NK-92 treated with Interleukin-12 subunit alpha and Interleukin-12 subunit beta, amount 100 ng/mL, for 24 hours (cell line): ENCODE results near the gene NEURL4.
A peak's percentile ranks its signal among the peaks of the same experiment; 100 is the strongest.
"Not testable (repeated sequence)": the region's sequence is repeated elsewhere in the genome, so short reads cannot be mapped to it uniquely, and the experiment has no call there.

Experiments
- DNase-seq: peaks from one replicate; lab custom pipeline; 2025; lab: John Stamatoyannopoulos, UW

NEURL4 gene

DNA sequence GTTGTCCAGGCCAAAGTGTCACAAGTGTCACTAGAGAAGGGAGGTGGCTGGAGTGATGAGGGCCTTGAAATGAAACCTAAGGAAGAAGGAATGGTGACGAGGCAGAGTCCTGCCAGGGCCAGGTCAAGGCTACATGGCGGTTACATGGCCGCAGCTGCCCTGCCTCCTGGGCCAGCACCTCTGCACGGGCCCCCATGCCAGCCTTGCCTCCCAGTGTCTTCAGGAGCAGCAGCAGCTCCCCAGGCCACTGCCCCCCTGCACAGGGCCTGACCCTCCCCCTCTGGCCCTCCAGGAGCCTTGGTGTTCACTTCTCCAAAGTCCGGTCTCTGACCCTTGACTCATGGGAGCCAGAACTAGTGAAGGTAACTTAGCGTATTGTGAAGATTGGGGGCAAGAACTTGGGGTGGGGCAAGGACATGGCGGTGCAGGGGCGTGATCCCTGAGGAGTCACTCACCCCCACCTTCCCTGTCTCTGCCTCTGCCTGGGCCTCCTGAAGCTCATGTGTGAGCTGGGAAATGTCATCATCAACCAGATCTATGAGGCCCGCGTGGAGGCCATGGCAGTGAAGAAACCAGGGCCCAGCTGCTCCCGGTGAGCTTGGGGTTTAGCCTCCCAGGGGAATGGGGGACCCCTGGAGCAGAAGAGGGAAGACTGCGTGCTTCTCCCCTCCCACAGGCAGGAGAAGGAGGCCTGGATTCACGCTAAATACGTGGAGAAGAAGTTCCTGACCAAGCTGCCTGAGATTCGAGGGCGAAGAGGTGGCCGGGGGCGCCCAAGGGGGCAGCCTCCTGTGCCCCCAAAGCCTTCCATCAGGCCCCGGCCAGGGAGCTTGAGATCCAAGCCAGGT, 18.7 kb upstream of the NEURL4 start:
- no peak for DNase-seq

DNA sequence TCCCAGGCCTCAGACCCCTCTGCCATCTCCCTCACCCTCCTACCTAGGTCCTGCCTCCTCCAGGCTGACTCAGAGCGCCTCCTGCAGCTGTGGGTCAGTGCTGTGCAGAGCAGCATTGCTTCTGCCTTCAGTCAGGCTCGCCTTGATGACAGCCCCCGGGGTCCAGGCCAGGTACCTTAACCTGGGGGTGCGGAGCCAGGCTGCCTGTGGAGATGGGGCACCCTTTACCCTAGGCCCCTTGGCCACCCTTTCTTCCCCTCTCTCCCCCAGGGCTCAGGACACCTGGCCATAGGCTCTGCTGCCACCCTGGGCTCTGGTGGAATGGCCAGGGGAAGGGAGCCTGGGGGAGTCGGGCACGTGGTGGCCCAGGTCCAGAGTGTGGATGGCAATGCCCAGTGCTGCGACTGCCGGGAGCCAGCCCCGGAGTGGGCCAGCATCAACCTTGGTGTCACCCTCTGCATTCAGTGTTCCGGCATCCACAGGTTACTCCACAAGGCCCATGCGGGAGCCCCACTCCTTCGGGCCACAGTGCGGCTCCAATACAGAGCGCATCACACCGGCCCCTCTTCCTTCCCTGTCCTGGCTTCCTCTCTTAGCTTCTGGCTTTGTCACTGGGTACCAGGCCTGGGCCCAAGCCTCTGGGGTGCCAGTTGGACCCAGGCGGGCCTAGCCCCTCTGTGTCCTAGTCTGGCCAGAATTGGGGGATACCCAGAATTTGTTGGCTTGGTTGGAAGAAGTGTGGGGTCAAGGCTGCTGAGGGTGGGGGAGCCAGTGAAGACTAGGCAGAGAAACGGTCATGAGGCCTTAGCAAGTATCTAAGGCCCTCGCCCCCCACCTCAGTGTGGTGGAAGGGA, 17.9 kb upstream of the NEURL4 start:
- no peak for DNase-seq

DNA sequence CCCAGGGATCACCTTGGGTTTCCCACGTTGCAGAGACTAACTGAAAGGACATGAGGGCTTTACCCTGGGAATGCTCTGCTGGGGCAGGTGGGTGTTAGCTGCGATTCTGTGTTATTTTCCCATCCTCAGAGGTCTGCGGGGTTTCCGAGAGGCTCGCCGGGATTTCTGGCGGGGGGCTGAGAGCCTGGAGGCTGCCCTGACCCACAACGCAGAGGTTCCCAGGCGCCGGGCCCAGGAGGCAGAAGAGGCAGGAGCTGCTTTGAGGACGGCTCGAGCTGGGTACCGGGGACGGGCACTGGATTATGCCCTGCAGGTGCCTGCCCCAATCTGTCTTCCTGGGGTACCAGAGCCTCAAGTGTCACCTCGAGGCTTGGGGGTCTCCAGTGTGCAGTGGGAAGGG, 14.1 kb upstream of the NEURL4 start:
- no peak for DNase-seq

DNA sequence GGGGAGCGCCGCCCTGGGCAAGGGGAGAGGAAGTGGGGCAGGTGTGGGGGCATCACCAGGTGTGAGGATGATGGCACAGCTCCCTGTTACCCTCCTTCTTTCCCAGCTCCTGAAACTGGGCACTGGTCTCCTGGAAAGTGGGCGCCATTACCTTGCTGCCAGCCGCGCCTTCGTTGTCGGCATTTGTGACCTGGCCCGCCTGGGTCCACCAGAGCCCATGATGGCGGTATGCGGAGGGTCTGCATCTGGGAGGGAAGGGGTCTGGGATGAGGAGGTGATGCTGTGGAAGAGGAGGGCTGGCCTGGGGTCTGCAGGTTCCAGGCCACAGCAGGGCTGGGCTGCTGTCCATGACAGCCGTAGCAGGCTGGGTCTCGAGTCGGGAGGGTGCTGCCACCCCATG, 12.7 kb upstream of the NEURL4 start:
- no peak for DNase-seq

DNA sequence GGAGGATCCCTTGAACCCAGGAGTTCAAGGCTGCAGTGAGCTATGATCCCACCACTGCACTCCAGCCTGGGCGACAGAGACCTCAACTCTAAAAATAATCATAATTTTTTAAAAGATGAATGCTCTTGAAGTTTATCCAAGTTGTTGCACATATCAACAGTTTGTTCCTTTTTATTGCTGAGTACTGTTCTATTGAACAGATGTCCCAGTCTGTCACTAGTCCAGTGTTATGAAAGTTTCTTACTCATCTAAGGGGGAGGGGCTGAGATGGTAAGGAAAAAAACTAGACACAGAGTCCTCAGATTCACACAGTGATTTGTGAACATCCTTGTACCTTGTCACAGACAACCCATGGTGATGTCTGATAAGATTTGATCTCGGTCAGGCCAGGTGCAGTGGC, 11.0 kb upstream of the NEURL4 start:
- no peak for DNase-seq

DNA sequence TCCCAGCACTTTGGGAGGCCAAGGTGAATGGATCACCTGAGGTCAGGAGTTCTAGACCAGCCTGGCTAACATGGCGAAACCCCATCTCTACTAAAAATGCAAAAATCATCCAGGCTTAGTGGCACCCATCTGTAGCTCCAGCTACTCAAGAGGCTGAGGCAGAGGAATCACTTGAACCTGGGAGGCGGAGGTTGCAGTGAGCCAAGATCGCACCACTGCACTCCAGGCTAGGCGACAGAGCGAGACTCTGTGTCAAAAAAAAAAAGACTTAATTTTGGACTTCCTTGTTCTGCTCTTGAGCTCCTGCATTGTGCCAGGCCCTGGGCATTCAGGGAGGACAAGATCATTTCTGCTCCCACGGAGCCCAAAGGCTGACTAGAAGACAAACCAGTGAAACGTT, 8.5 kb upstream of the NEURL4 start:
- DNase-seq: not testable (repeated sequence)

DNA sequence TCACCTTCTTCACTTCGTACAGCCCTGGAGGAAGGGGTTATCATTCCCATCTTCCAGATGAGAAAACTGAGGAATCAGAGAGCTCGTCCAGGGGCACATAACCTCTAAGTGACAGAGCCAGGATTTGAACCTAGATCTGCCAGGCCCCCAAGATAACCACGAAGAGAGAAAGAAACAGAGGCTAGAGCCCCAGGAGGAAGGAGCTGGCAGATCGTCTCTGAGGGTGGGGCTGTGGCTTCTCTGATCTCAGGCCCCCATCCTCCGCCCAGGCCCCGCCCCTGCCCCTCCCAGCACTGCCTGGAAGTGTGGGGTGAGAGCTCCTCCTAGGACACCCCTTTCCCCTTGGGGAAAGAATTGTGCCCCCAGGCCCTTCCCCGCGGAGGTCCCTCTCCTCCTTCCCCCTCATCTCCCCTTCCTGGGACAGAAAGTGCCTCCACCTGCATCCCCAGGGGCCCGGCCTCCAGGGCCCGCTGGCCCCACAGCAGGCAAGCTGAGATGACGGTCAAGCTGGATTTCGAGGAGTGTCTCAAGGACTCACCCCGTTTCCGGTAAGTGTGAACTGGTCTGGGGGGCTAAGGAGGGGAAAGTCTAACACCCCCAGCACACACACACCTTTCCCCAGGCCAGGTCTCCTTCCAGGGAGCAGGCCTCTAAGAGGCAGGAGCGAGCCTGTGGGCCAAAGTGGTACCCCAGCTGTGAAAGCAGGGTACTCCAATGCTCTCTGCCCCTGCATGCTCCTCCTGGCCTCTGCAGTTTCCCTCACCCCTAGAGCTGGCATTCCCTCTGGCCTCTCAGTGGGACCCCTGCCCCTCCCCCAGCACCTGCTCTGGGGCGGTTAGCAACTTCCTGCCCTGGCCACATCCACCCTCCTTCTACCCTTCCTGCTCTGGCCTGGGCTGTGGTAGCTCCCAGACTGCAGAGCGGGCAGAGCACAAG, 7.4 kb upstream of the NEURL4 start, which contains the start of gene ACAP1:
TSS of gene ACAP1 (plus strand) at position 290 of the 936 bp plus-strand sequence. CDS start at position 496, 206 bp downstream.
- peak; percentile 46 for DNase-seq

DNA sequence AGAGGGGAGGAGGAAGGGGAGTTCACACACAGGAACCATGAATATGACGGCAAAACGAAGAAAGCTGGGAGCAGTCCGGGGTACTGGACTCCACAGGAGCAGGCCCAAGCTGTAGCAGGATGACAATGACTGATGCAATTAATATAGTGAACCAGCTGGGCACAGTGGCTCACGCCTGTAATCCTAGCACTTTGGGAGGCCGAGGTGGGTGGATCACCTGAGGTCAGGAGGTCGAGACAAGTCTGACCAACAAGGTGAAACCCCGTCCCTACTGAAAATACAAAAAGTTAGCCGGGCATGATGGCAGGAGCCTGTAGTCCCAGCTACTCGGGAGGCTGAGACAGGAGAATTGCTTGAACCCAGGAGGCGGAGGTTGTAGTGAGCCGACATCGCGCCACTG, 6.6 kb upstream of the NEURL4 start:
- not testable (repeated sequence) for DNase-seq

DNA sequence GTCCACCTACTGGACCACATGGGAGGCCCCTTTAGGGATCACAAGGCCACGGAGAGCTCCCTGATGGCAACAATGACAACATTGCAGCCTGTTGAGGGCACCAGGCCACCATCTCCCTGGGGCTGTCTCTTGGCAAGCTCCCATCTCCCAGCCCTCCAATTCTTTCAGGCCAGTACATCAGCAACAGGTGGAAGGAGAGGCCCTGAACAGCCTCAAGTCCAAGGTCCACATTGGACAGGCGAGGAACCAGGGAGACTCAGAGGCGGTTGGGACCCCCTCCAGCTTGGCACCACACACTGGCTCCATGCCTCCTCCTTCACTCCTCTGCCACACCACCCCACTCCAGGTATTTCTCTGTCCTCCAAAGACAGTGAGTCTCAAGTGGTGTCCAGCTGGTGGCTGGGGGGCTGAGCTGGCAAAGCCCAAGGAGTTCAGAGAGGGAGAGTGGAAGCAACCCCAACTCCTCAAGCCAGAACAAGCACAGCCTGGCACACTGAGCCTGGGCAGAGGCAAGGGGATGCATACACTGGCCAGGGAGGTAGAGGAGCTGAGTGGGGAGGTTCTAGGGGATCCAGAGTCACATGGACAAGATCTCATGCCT, 5.9 kb upstream of the NEURL4 start:
- no peak for DNase-seq

DNA sequence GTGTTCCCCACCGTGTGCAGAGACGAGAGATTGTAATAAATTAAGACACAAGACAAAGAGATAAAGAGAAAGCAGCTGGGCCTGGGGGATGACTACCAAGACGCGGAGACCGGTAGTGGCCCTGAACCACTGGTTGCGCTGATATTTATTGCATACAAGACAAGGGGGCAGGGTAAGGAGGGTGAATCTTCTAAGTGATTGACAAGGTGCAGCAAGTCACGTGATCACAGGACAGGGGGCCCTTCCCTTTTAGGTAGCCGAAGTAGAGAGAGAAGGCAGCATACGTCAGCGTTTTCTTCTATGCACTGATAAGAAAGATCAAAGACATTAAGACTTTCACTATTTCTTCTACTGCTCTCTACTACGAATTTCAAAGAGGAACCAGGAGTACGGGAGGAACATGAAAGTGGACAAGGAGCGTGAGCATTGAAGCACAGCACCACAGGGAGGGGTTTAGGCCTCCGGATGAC, 3.5 kb upstream of the NEURL4 start:
- DNase-seq: not testable (repeated sequence)

DNA sequence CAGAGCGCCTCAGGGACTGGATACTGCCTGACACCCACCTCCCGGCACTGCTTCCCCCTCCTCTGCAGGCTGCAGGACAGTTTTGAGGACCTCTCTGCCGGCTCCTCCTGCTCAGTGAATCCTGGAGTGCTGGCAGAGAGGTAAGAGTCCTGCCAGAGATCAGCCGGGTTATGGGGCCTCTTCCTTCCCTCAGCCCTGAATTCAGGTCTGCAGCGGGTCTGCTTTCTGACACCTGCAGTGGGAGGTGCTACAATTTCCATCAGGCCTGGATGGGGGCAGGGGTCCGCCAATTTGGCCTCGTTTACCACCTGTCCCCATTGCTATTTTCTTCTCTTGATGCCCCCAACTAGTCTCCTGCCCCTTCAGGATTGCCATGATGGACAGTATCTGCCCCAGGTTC, 3.0 kb upstream of the NEURL4 start:
- DNase-seq: no peak

DNA sequence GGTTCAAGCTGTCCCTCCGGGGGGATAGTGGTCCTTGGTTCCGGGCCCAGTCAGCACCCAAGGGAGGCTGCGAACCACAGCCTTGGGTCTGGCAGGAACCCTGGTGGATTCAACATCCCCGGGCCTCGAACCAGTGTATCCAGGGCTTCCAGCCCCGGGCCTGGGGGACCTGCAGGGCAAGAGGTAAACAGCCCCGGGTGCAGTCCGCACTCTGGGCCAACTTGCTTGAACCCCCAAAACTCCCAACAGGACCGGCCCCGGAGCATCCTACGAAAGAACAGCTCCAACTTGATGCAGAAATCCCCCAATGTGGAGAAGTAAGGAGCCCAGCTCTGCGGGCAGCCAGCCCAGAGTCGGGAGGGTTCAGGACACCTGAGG, 1.5 kb upstream of the NEURL4 start:
- DNase-seq: no peak

DNA sequence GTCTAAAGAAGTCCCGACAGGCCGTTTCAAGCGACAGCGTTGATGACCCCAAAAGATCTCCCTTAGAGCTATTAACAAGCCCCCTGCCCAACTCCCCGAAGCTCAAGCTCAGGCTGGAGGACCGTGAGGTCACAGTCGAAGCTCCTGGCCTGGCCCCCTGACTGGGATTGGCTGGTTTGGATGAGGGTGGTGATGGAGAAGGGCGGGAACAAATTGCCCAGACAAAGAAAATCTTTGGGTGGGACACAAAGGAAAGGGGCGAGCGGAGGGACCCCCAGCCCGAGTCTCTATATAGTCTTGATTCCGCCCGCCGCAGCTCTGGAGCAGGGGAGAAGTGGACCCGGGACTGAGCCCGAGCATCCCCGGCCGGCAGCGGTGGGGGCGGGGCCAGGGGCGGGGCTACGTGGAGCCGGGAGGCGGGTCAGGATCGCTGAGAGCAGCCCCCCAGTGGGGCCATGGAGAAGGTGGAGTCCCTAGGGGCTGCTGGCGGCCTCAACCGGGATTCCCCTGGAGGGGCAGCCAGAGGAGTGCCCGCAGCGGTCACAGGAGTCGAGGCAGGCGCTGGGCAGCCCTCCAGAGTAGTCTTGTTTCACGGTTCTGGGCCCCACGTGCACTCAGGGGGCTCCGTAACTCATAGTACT, 982 bp upstream of the NEURL4 start:
- peak; percentile 51 for DNase-seq

DNA sequence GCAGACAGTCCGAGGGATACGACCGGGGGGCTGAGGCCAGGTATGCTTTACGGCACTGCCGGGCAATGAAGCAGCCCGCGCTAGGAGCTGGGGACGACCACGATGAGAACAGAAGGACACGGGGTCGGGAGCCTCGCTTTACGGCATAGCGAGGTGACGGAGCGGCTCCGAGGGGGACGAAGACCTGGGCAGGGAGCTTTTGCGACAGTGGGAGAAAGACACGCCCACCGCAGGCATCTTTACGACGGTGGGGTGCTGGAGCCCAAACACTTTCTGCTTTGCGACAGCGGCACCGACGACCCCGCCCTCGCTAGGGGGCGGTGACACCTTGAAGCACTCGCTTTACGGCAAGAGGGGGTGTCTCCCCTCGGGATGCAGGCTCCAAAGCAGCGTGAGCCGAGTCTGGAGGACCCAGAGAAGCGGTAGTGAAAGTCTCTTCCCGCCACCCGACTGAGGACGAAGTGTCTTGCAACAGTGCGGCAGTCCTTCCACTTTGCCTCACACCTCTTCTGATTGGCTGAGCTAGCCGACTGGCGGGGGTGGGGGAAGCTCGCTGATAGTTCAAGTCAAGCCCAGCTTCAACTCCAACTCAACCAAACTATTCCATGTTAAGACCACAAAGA, 350 bp upstream of the NEURL4 start:
- DNase-seq: peak; percentile 85

DNA sequence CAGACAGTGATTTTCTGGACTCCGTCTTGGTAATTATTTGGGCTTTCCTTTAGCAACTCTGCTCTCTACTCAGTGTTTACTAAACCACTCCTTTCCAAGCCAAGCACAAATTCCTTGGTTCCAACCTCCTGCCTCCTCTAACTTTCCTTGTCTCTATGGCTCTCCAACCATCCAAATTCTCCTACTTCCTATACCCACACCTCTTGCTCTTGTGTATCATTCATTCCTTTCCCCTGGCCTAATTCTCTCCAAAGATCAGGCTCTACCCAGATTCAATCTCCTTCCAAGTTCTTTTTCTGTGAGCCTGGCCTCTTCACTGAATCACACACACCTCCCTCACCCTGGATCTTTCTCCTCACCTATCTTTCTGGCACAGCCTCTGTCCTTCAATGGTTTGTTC, 1.1 kb downstream of the NEURL4 start:
- no peak for DNase-seq

DNA sequence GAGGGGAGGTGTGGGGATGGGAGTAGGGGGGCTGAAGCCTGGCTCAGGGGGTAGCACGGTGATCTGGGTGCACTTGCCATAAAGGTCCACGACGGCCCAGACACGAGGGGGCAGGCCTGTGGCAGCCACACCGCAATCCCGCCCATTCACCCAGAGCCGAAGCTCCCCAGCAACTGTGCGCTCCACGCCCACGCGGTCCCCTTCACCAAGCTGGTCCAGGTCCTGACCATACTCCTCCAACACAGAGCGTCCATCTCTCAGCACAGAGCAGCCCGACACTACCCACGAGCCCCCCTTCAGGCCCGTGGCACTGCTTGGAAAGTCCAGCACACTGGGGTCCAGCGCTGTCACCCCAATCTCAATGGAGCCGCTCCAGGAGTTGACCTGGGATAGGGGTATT, 1.6 kb downstream of the NEURL4 start:
- DNase-seq: no peak

DNA sequence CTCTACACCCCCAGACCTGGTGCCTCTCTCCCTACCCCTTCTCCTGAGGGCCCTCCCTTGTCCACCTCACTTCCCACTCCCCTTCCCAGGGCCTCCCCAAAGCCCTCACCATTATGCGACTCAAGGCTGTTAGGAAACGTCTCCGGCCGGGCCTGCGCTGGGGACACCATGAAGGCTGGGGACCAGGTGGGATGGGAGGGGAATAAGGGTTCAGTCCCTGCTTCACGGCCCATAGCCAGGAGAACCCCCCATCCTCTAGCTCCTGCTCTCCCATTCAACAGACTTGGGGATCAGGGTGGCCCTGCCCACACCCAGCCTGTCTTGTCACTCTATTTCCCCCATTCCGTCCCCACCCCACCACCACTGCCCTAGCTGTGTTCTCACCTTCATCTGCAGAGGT, 2.1 kb downstream of the NEURL4 start:
- DNase-seq: no peak

DNA sequence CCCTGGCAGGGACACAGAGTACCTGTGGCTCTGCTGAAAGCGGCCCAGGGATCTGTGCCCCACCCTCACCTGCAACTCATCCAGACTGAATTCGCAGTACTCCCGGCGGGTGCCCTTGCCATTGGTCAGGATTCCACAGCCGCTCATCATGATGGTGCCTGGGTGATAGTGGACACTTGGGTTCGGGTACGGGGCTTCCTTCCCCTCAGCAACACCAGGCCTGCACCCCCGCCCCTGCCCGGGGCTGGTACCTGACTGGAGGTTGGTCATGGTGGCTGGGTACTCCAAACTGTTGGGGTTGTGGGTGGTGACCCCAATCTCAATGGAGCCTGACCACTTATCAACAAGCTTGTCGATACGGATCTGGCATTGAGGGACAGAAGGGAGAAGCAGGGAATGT, 2.9 kb downstream of the NEURL4 start:
- no peak for DNase-seq

DNA sequence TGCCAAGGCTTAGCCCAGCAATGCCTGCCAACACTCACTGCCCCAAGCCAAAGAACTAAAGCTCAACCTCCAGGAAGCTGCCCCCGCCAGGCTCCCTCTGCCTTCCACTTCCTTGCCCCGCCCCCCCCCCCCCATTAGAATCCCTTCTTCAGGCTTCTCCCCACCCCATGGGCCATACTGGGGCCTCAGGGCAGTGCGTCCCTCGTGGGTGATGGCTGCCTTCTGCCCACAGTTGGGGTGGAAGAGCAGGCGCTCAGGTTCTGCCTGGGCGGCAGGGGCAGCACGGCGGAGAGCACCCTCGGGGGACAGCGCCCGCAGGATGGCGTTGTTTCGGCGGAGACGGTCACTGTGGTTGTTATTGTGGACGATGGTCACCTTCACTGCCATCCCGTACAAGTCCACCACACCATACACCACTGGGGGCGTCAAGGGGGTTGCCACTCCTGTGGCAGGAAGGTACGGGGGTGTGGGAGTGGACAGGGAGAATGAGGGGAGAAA, 4.1 kb downstream of the NEURL4 start:
- no peak for DNase-seq

DNA sequence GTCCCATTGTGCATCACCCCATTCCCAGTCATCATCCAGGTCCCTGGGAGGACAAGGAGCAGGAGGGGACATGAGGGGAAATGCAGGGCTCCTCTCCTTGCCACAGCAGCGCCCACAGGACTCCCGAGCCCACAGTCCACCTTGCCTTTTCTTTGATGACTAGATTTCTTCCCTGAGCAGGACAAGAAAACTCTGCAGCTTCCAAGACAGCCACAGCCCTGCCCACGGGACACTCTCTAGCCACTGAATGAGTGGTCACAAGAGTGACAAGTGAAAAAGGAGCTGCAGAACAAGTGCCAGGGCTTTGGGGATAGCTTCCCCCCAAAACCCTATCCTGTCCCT, 4.7 kb downstream of the NEURL4 start:
- DNase-seq: no peak
